HG02642 (cell line): Measurements from ENCODE around the gene MMP11.
"Not testable (repeated sequence)": the region's sequence is repeated elsewhere in the genome, so short reads cannot be mapped to it uniquely, and the experiment has no call there.

Experiments used
- ATAC-seq: cut with Tn5 transposase; IDR thresholded peaks from one replicate; pipeline ENCODE4 v1.9.1; 2021; ENCODE audit warnings: mild to moderate bottlenecking; ENCODE audit not compliant: unreplicated experiment, poor library complexity

Gene MMP11, protein sequence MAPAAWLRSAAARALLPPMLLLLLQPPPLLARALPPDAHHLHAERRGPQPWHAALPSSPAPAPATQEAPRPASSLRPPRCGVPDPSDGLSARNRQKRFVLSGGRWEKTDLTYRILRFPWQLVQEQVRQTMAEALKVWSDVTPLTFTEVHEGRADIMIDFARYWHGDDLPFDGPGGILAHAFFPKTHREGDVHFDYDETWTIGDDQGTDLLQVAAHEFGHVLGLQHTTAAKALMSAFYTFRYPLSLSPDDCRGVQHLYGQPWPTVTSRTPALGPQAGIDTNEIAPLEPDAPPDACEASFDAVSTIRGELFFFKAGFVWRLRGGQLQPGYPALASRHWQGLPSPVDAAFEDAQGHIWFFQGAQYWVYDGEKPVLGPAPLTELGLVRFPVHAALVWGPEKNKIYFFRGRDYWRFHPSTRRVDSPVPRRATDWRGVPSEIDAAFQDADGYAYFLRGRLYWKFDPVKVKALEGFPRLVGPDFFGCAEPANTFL

GRCh38 chr22:23772649-23773473 lies at the start of gene MMP11:
Gene MMP11, plus strand, starts transcription at chr22:23772849. Its CDS starts 22 bp downstream, at chr22:23772871.
- no peak for ATAC-seq

GRCh38 chr22:23728108-23728507 lies 44.5 kb upstream of the MMP11 start:
- not testable (repeated sequence) for ATAC-seq

DNA sequence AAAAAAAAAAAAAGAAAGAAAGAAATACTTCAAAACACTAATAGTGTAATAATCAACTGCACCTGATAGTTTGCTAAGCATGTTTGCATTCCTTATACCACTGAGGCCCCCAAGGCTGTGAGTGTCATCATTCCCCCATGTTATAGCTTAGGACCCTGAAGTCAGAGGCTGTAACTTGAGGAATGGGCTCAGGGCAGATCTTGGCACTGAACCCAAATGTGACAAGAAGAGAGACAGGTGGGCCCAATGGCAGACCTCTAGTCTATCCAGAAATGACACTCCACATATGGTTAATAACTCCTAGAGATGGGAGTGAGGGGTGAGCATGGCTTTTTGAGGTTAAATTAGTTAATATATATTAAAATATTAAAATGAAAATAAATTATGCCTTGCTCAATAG lies 35.0 kb upstream of the MMP11 start:
- ATAC-seq, result no peak

- no peak for ATAC-seq
These were observed 30.0 kb upstream of the MMP11 start for GRCh38 chr22:23742505-23743264.

GRCh38 chr22:23743303-23743705 lies 29.3 kb upstream of the MMP11 start:
- no peak for ATAC-seq

DNA sequence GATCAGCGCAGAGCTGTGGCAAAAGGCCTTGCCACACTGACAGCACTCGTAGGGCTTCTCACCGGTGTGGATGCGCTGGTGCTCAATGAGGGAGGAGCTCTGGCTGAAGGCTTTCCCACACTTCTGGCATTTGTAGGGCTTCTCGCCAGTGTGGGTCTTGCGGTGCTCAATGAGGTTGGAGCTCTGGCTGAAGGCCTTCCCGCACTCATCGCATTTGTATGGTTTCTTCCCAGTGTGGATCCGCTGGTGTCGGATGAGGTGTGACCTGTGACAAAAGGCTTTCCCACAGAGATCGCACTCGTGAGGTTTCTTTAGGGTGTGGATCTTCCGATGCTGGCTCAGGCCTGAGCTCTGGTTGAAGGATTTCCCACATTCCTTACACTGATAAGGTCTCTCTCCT lies 28.6 kb upstream of the MMP11 start:
- no peak for ATAC-seq

DNA sequence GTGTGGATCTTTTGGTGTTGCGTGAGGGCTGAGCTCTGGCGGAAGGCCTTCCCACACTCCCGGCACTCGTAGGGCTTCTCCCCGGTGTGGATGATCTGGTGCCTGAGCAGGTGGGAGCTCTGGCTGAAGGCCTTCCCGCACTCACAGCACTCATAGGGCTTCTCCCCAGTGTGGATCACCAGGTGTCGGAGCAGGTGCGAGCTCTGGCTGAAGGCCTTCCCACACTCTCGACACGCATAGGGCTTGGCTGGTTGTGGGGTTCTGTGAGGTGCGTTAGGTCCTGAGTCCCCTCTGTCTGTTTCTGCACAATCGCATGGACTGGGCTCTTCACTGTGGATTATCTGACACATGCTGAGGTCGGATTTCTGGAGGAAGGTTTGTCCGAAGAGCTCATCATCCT lies 28.2 kb upstream of the MMP11 start:
- ATAC-seq, result no peak

DNA sequence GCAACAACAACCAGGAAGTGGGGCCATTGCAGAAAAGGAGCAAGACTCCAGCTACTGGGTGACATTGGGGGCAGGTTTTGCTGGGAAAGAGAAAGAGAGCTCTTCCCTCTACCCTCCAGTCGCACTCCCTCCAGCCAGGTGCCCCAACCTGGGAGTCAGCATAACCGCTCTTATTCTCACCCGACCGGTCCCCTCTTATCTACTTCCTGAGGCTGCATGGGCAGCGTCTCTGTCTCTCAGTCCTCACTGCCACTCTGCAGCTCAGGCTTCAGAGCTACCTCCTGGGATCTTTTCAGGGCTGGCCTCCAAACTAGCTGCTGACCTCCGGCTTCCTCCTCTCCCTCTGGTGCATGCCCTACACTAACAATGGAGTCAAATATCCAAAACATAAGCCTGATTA lies 26.9 kb upstream of the MMP11 start:
- ATAC-seq, result no peak

- no peak for ATAC-seq
These were observed 22.8 kb upstream of the MMP11 start for GRCh38 chr22:23749841-23750301.

GRCh38 chr22:23750367-23750713 lies 22.3 kb upstream of the MMP11 start:
- no peak for ATAC-seq

DNA sequence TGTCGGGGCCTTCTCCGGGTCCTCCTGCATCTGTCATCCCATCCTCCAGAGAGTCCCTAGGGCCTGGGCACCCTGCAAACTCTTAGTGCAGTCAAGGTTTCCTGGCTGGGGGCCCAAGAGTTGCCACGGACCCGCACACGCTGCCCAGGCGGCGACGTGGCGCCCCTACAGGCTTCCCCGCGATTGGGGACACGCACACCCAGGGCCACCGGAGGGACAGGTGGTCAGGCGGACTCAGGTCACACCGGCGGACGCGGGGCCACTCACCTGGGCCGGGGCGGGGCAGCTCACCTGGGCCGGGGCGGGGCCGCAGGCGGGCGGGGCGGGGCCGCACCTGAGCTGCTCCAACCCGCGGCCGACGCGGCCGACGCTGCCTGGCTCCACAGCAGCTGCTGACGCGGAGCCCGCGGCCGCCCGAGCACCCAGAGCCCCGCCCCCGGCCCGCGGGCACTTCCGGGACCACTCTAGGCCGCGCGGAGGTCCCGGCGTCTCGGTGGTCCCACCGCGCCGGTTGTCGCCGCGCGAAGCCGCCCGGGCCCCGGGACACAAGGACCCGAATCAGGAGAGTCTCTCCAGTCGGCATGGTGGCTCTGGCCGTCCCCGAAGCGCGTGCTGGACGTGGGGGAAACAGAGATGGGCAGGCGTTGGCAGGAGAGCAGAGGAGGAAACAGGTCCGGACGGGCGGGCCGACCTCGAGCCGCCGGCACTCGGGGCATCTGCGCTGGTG lies 21.8 kb upstream of the MMP11 start, which contains the start of gene ZNF70:
Gene ZNF70, minus strand, starts transcription at position 399 of the 727 bp plus-strand sequence. CDS start 5,972 bp downstream, outside the sequence.
- peak; percentile 79 for ATAC-seq

DNA sequence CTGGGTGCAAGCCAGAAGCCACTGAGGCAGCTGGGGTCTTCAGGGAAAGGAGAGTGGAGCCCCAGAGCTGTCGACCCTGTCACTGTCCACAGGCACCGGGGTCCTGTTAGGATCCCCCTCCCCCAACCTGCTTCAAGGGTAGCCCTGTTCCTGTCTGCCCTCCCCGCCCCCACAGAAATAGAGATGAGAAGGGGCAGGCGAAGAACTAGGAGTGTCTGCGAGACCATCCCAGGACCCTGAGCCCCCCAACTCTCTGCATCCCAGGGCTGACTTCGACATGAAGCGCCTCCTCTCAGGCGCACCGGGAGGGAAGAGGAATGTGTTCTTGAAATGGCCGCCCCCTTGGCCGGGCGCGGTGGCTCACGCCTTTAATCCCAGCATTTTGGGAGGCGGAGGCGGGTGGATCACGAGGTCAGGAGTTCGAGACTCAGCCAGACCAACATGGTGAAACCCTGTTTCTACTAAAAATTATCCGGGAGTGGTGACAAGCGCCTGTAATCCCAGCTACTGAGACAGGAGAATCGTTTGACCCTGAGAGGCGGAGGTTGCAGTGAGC lies 21.1 kb upstream of the MMP11 start:
- ATAC-seq, result peak; percentile 17

DNA sequence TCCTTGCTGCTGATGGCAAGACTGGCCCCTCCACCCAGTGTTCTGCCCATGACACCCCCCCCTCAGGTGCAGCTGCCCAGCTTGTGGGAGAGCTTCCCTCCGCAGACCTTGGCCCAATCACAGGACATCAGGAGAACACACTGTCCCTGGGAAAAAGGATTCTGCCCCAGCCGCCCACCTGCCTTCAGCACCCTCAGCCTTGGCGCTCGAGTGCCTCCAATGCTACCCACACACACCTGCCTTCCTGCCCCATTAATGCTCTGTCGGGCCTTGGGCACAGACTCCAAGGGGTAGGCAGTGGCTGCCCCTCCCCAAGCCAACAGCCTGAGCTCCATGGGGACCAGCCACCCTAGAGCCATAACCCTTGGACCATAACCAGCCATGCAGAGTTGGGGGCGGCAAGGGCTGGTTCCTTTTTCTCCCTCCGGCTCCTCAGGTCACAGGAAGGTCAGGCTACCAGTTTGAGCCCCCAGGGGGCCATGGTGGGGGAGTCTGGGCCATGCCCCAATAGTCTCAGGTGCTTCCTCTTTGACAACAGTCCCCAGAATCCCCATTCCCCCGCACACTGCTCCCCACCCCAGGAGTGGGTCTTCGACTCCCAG lies 20.5 kb upstream of the MMP11 start:
- ATAC-seq, result no peak

GRCh38 chr22:23752750-23753149 lies 19.9 kb upstream of the MMP11 start:
- ATAC-seq, result no peak

DNA sequence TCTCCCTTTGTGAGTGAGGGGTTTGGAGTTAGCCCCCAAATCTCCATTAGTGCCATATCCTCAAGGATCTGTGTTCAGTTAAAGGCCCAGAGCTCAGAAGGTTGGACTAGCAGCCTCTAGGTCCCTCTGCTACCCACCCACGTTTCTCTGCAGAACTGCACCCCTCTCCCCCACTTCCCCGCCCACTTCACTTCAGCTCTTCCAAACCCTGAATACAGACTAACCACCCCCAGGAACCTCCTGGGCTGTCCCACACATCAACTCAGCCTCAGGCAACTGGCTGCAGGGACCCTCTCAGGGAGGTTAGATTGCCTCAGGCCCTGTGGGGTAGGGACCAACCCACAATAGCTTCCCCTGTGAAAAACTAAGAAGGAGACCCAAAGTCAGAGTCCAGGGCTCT lies 19.3 kb upstream of the MMP11 start:
- ATAC-seq, result no peak

DNA sequence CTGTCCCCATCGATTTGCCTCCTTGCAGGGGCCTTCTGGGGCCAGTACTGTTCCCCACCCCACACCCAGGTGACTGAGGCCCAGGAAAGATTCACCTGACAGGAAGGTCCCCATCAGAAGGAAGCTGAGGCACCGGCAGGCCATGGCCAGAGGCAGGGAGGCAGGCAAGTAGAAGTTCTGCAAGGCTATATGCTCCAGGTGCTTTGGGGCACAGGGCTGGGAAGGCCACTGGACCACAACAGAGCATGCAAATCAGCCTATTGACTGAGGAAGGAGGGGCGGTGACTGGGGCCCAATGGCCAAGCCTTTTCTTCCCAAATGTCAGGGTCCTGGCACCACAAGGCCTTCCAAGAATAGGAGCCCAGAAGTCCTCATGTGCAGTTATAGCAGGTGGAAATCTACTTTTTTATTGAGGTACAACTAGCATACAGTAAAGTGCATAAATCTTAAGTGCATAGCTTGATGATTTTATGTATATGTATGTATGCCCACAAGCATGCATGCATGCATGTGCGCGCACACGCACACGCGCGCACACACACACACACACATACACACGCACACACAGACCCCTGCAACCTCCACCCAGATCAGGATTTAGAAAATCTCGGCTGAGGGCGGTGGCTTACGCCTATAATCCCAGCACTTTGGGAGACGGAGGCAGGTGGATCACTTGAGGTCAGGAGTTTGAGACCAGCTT lies 18.3 kb upstream of the MMP11 start, which contains the start of gene VPREB3:
Gene VPREB3, minus strand, starts transcription at position 206 of the 700 bp plus-strand sequence. Its CDS starts 62 bp downstream, at position 144.
- no peak for ATAC-seq

DNA sequence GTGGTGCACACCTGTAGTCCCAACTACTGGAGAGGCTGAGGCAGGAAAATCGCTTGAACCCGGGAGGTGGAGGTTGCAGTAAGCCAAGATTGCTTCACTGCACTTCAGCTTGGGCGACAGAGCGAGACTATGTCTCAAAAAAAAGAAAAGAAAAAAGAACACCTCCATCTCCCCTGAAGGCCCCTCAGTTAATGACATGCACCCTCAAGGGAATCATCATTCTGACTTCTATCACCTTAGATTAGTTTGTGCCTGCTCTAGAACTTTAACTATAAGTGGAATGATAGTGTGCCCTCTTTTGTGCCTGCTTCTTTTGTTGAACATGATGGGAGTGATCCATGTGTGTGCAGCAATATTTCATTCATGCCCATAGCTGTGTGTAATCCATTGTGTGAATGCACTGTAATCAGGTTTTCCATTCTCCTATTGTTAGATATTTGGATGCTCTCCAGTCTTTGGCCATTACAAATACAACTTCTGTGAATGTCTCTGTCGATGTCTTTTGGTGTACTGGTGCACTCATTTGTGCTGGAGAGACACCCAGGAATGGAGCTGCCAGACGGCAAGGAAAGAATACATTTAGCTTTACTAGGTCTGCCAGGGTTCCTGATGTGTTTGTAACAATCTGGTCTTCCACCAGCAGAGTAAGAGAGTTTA lies 17.5 kb upstream of the MMP11 start:
- no peak for ATAC-seq

DNA sequence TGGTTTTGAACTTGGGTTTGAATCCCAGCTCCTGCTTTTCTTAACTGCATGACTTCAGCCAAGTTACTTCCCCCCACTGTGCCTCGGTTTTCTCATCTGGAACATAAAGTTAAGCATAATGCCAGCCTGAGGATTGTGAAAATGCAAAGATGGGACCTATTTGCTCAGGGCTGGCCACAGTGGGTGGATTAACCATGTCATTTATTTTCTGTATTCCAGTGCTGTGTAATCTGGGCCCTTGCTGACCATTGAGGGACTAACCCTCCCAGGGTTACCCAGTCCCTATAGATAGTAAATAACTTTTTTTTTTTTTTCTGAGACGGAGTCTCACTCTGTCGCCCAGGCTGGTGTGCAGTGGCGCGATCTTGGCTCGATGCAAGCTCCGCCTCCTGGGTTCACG lies 16.9 kb upstream of the MMP11 start:
- ATAC-seq, result no peak
